A549 (cell line): ENCODE measurements around the gene MAML3. TPM values are rescaled to one million over a fixed set of nuclear protein-coding genes. Genes with fewer than 3 reads are reported as not detected.

Source experiments
- ATAC-seq, 2 experiments: fragments of 200-7000 bp in 1 of 2; fragments of >200 bp in 1 of 2; cut with Nextera tagmentation in 1 of 2; cut with Tn5 transposase in 1 of 2; 3 replicates each; pipeline versions ENCODE4 v1.8.0 to v1.9.1; 2018 to 2020; ENCODE audit warnings: mild to moderate bottlenecking in 1 of 2, moderate library complexity in 1 of 2
- CTCF ChIA-PET: fragments of 300-600 bp; sonication (Branson Sonifier 250); formaldehyde crosslinking; extraction: SDS; loops from one replicate; lab custom pipeline; 2021; ENCODE audit warnings: antibody characterized with exemption, inconsistent platforms; lab: Yijun Ruan, JAX
- POLR2A ChIA-PET: fragments of 350-600 bp; formaldehyde crosslinking; extraction: SDS; loops from one replicate; lab custom pipeline; 2021; ENCODE audit warnings: antibody characterized with exemption, inconsistent platforms; lab: Yijun Ruan, JAX
- DNase-seq, 2 experiments: peaks; one replicate each; pipeline versions ENCODE4 v3.0.0 to v3.0.0-alpha.2; 2011 to 2016; ENCODE audit warnings: low read depth in 1 of 2, low spot score in 1 of 2
- FAIRE-seq: peaks from 2 replicates; lab custom pipeline; 2011; peaks lifted over from hg19 to GRCh38; lab: Jason Lieb, UNC
- H3K27ac ChIP-seq, 2 experiments: fragments of >200 bp; sonication (Bioruptor Twin); formaldehyde crosslinking; 3 replicates each; pipeline ENCODE4 v1.5.1; 2016 to 2017
- H3K4me1 ChIP-seq: fragments of >200 bp; sonication (Bioruptor Twin); formaldehyde crosslinking; 3 replicates; pipeline ENCODE4 v1.6.1; 2016
- H3K4me2 ChIP-seq: fragments of >200 bp; sonication (Bioruptor Twin); formaldehyde crosslinking; 3 replicates; pipeline ENCODE4 v1.6.1; 2016
- H3K4me3 ChIP-seq: fragments of >200 bp; sonication (Bioruptor Twin); formaldehyde crosslinking; 3 replicates; pipeline ENCODE4 v1.5.1; 2016
- H3K9me3 ChIP-seq: fragments of >200 bp; sonication (Bioruptor Twin); formaldehyde crosslinking; 3 replicates; pipeline ENCODE4 v1.6.1; 2016
- BHLHE40 ChIP-seq: IDR thresholded peaks from 2 replicates; pipeline ENCODE4 v1.6.1; 2012; ENCODE audit warnings: low read depth, low read length, inconsistent platforms
- CBX2 ChIP-seq: fragments of 200-600 bp; sonication (generic); IDR thresholded peaks from 2 replicates; pipeline ENCODE4 v1.6.1; 2016; ENCODE audit warnings: low read depth, mild to moderate bottlenecking, borderline replicate concordance
- CBX8 ChIP-seq: fragments of 200-600 bp; sonication (generic); IDR thresholded peaks from 2 replicates; pipeline ENCODE4 v1.6.1; 2016
- EHF ChIP-seq: fragments of 250-450 bp; sonication (Bioruptor Pico); IDR thresholded peaks from 2 replicates; pipeline ENCODE4 v1.5.0; 2020; ENCODE audit warnings: mild to moderate bottlenecking
- EHMT2 ChIP-seq: fragments of 200-600 bp; sonication (generic); IDR thresholded peaks from 2 replicates; pipeline ENCODE4 v1.6.1; 2016; ENCODE audit warnings: antibody characterized with exemption, low read depth, mild to moderate bottlenecking, moderate library complexity
- EP300 ChIP-seq, 2 experiments: fragments of >200 bp; sonication (Bioruptor Twin); formaldehyde crosslinking; IDR thresholded peaks; 2 replicates in 1 of 2; 3 replicates in 1 of 2; pipeline ENCODE4 v1.6.1; 2016 to 2017
- FOSB ChIP-seq: fragments of 250-450 bp; sonication (Bioruptor Pico); IDR thresholded peaks from 2 replicates; pipeline ENCODE4 v1.5.0; 2020; ENCODE audit warnings: mild to moderate bottlenecking, moderate library complexity
- GATA3 ChIP-seq: IDR thresholded peaks from 2 replicates; pipeline ENCODE4 v1.6.1; 2012; ENCODE audit warnings: borderline replicate concordance
- HES2 ChIP-seq: fragments of >200 bp; sonication (Bioruptor Twin); formaldehyde crosslinking; IDR thresholded peaks from 2 replicates; pipeline ENCODE4 v1.6.1; 2016
- HMGXB4 ChIP-seq: fragments of 250-450 bp; sonication (Bioruptor Pico); IDR thresholded peaks from 2 replicates; pipeline ENCODE4 v1.5.0; 2021; ENCODE audit warnings: mild to moderate bottlenecking, moderate library complexity, borderline replicate concordance
- HOXB13 ChIP-seq: fragments of 250-450 bp; sonication (Bioruptor Pico); IDR thresholded peaks from 2 replicates; pipeline ENCODE4 v1.5.0; 2020; ENCODE audit warnings: low read depth, mild to moderate bottlenecking, moderate library complexity
- JUN ChIP-seq, 2 experiments: fragments of >200 bp; sonication (Bioruptor Twin); formaldehyde crosslinking; IDR thresholded peaks; 2 replicates in 1 of 2; 3 replicates in 1 of 2; pipeline ENCODE4 v1.6.1; 2016 to 2017
- KDM1A ChIP-seq: fragments of 200-600 bp; sonication (generic); IDR thresholded peaks from 2 replicates; pipeline ENCODE4 v1.6.1; 2016; ENCODE audit warnings: low read depth, mild to moderate bottlenecking
- KDM5A ChIP-seq: fragments of 200-600 bp; sonication (generic); IDR thresholded peaks from 2 replicates; pipeline ENCODE4 v1.6.1; 2016; ENCODE audit warnings: antibody characterized with exemption, mild to moderate bottlenecking
- MAX ChIP-seq: IDR thresholded peaks from 2 replicates; pipeline ENCODE4 v1.6.1; 2012
- MAZ ChIP-seq: fragments of 150-350 bp; IDR thresholded peaks from 2 replicates; pipeline ENCODE4 v1.6.1; 2014; ENCODE audit warnings: antibody characterized with exemption, low read depth, low read length, borderline replicate concordance
- NPAS2 ChIP-seq: fragments of 250-450 bp; sonication (Bioruptor Pico); IDR thresholded peaks from 2 replicates; pipeline ENCODE4 v1.8.0; 2022; ENCODE audit warnings: mild to moderate bottlenecking, moderate library complexity, borderline replicate concordance
- NR3C1 ChIP-seq: fragments of >200 bp; sonication (Bioruptor Twin); formaldehyde crosslinking; IDR thresholded peaks from 3 replicates; pipeline ENCODE4 v1.6.1; 2017
- PBX3 ChIP-seq: IDR thresholded peaks from 2 replicates; pipeline ENCODE4 v1.6.1; 2012
- PHF8 ChIP-seq: fragments of 200-600 bp; sonication (generic); IDR thresholded peaks from 2 replicates; pipeline ENCODE4 v1.6.1; 2016; ENCODE audit warnings: low read depth, mild to moderate bottlenecking, antibody characterized with exemption, moderate library complexity, borderline replicate concordance
- POLR2AphosphoS2 ChIP-seq: conservative IDR thresholded peaks from 2 replicates; pipeline ENCODE4 v1.6.1; 2012; ENCODE audit warnings: low read length, improper control_type of control experiment, inconsistent platforms
- RAD21 ChIP-seq, 2 experiments: fragments of >200 bp in 1 of 2; sonication (Bioruptor Twin) in 1 of 2; formaldehyde crosslinking in 1 of 2; IDR thresholded peaks in 1 of 2; conservative IDR thresholded peaks in 1 of 2; 2 replicates in 1 of 2; 3 replicates in 1 of 2; pipeline ENCODE4 v1.6.1; 2012 to 2018; ENCODE audit warnings: inconsistent platforms in 1 of 2
- RARB ChIP-seq: fragments of 250-450 bp; sonication (Bioruptor Pico); IDR thresholded peaks from 2 replicates; pipeline ENCODE4 v1.8.0; 2021; ENCODE audit warnings: mild to moderate bottlenecking, moderate library complexity
- RFX5 ChIP-seq: fragments of 450-650 bp; IDR thresholded peaks from 2 replicates; pipeline ENCODE4 v1.7.1; 2014; ENCODE audit warnings: antibody characterized with exemption, mild to moderate bottlenecking, moderate library complexity
- RNF2 ChIP-seq: fragments of 200-600 bp; sonication (generic); IDR thresholded peaks from 2 replicates; pipeline ENCODE4 v1.6.1; 2016; ENCODE audit warnings: low read depth, mild to moderate bottlenecking, antibody characterized with exemption, moderate library complexity, borderline replicate concordance
- SMC3 ChIP-seq: fragments of >200 bp; sonication (Bioruptor Twin); formaldehyde crosslinking; IDR thresholded peaks from 3 replicates; pipeline ENCODE4 v1.6.1; 2018; ENCODE audit warnings: inconsistent platforms
- TP53 ChIP-seq: fragments of 250-450 bp; sonication (Bioruptor Pico); IDR thresholded peaks from 2 replicates; pipeline ENCODE4 v1.5.0; 2021; ENCODE audit warnings: mild to moderate bottlenecking, moderate library complexity
- ZFP36 ChIP-seq: fragments of 450-650 bp; IDR thresholded peaks from 2 replicates; pipeline ENCODE4 v1.6.1; 2014; ENCODE audit warnings: borderline replicate concordance; ENCODE audit not compliant: partially characterized antibody
- ZNF302 ChIP-seq: fragments of 250-450 bp; sonication (Bioruptor Pico); IDR thresholded peaks from 2 replicates; pipeline ENCODE4 v1.9.0; 2021; ENCODE audit warnings: inconsistent platforms, mild to moderate bottlenecking, moderate library complexity
- WGBS: methylation state at CpG from one replicate; pipeline ENCODE4 v1.1.6; 2017; ENCODE audit errors: missing lambda C conversion rate; 5-methylcytosine and 5-hydroxymethylcytosine counted together
- polyA plus RNA-seq, 4 experiments: library from polyadenylated mRNA; depleted of rRNA in 3 of 4; stranded (reverse); fragments of >200 nt; fragmentation: RNase III in 1 of 4; extraction: RNeasy Plus Mini Kit Qiagen cat#74134 plus additional on column Dnase treatment in 1 of 4; gene quantifications; 2 replicates in 3 of 4; 3 replicates in 1 of 4; pipeline ENCODE4 v1.2.3, GENCODE V29; 2011 to 2017

Gene MAML3
- polyA plus RNA-seq, 2 of the 4 experiments (the other 2 are of a cell fraction), result 9.0 to 22.2 TPM

GRCh38 chr4:139838811-139839210, 315.2 kb downstream of the MAML3 start:
- no peak for FAIRE-seq
- POLR2A ChIA-PET, result no interaction called here

GRCh38 chr4:139834981-139835391, 319.0 kb downstream of the MAML3 start:
- H3K4me2 ChIP-seq, result no peak overlapping the region
- H3K9me3 ChIP-seq, result no peaks in the 10 kb centered on the region
- ChIA-PET POLR2A (no interaction called here), CTCF (no interaction called here)
- no peak overlapping the region for H3K4me3 ChIP-seq
- TF ChIP-seq BHLHE40 (no peak), GATA3 (no peak), ZNF302 (CRISPR knock-in tag) (no peak), NPAS2 (CRISPR knock-in tag) (no peak), RFX5 (no peak), CBX2 (no peak), PBX3 (no peak), HES2 (no peak), HMGXB4 (no peak)
- H3K4me1 ChIP-seq, result no peaks in the 10 kb centered on the region
- no peak overlapping the region for H3K27ac ChIP-seq
- FAIRE-seq, result no peak
- no peak for DNase-seq
- no peak for ATAC-seq
- 87% methylated on average over 2 of the region's 2 CpGs for WGBS

More at GRCh38 chr4:139838811-139839210, 315.2 kb downstream of the MAML3 start:
- H3K4me2 ChIP-seq, result no peak overlapping the region
- no peak for ATAC-seq
- DNase-seq, result no peak
- CTCF ChIA-PET, result interaction anchor here (0.6 kb wide), 1 partner anchor 239 kb away, joined by 3 read pairs; no protein-coding TSS in a partner anchor
- no peak overlapping the region for H3K27ac ChIP-seq
- H3K4me1 ChIP-seq, result no peaks in the 10 kb centered on the region; the same call in 2 of the 3 replicates
- no peaks in the 10 kb centered on the region for H3K9me3 ChIP-seq
- WGBS, result 100% methylated on average over 3 of the region's 3 CpGs
- TF ChIP-seq HES2 (no peak), GATA3 (no peak), SMC3 (no peak), RAD21 (conservative IDR thresholded peaks at IDR 0.05 in 1 of 2, IDR thresholded peaks at IDR 0.05 in 1 of 2) (no peak), ZFP36 (no peak), PBX3 (no peak), MAX (no peak), FOSB (CRISPR knock-in tag) (no peak)
- no peak overlapping the region for H3K4me3 ChIP-seq

GRCh38 chr4:139834226-139834662, 319.7 kb downstream of the MAML3 start:
- ChIA-PET CTCF (no interaction called here), POLR2A (no interaction called here)
- DNase-seq, result no peak
- H3K27ac ChIP-seq, result no peak overlapping the region
- H3K4me3 ChIP-seq, result no peak overlapping the region
- no peak for ATAC-seq
- H3K4me1 ChIP-seq, result no peaks in the 10 kb centered on the region
- TF ChIP-seq HOXB13 (no peak), PHF8 (no peak), RARB (CRISPR knock-in tag) (no peak), RNF2 (no peak), KDM5A (no peak), SMC3 (no peak), MAZ (no peak), HES2 (no peak), JUN (IDR thresholded peaks at IDR 0.05) (no peak), KDM1A (no peak), POLR2AphosphoS2 (no peak), CBX8 (no peak), TP53 (CRISPR knock-in tag) (no peak), ZNF302 (CRISPR knock-in tag) (no peak), ZFP36 (no peak), EHMT2 (no peak), MAX (no peak), NR3C1 (no peak), EHF (CRISPR knock-in tag) (no peak), EP300 (IDR thresholded peaks at IDR 0.05) (no peak)
- TF ChIP-seq, all 56 proteins: peak for 0
- FAIRE-seq, result no peak
- no peaks in the 10 kb centered on the region for H3K9me3 ChIP-seq
- H3K4me2 ChIP-seq, result no peak overlapping the region
- WGBS, result 92% methylated on average over 6 of the region's 8 CpGs
